Neural progenitor cell (in vitro differentiated cells): ENCODE measurements around the gene ROBO2. TPM values are rescaled to one million over a fixed set of nuclear protein-coding genes. Genes with fewer than 3 reads are reported as not detected.

Experiments used
- DNase-seq: peaks from one replicate; pipeline ENCODE4 v3.0.0-alpha.2; 2016; ENCODE audit warnings: low spot score
- H2AFZ ChIP-seq: fragments of 200-600 bp; sonication (generic); replicated peaks from 2 replicates; pipeline ENCODE4 v1.6.1; 2016; ENCODE audit warnings: antibody characterized with exemption
- H3F3A ChIP-seq: fragments of 200-600 bp; sonication (generic); 2 replicates; pipeline ENCODE4 v1.6.1; 2016; ENCODE audit warnings: antibody characterized with exemption, low read depth
- H3K27ac ChIP-seq: fragments of 200-600 bp; sonication (generic); 2 replicates; pipeline ENCODE4 v1.5.1; 2016; ENCODE audit warnings: mild to moderate bottlenecking
- H3K27me3 ChIP-seq: fragments of 200-600 bp; sonication (generic); 2 replicates; pipeline ENCODE4 v1.6.1; 2016; ENCODE audit warnings: mild to moderate bottlenecking, moderate library complexity
- H3K36me3 ChIP-seq: fragments of 200-600 bp; sonication (generic); 2 replicates; pipeline ENCODE4 v1.5.1; 2016
- H3K4me1 ChIP-seq: fragments of 200-600 bp; sonication (generic); 2 replicates; pipeline ENCODE4 v1.6.1; 2016; ENCODE audit warnings: mixed run types
- H3K4me2 ChIP-seq: fragments of 200-600 bp; sonication (generic); 2 replicates; pipeline ENCODE4 v1.6.1; 2016
- H3K4me3 ChIP-seq: fragments of 200-600 bp; sonication (generic); 2 replicates; pipeline ENCODE4 v1.5.1; 2016
- H3K79me2 ChIP-seq: fragments of 200-600 bp; sonication (generic); 2 replicates; pipeline ENCODE4 v1.6.1; 2016; ENCODE audit warnings: low read depth
- H3K9ac ChIP-seq: fragments of 200-600 bp; sonication (generic); 2 replicates; pipeline ENCODE4 v1.6.1; 2016
- H3K9me3 ChIP-seq: fragments of 200-600 bp; sonication (generic); 2 replicates; pipeline ENCODE4 v1.5.1; 2016; ENCODE audit warnings: low read depth
- H4K20me1 ChIP-seq: fragments of 200-600 bp; sonication (generic); 2 replicates; pipeline ENCODE4 v1.6.1; 2016; ENCODE audit warnings: low read depth
- H3K27ac Mint-ChIP-seq: 3 replicates; pipeline ENCODE4 v1.8.0; 2021; ENCODE audit warnings: mixed read lengths
- H3K27me3 Mint-ChIP-seq: 2 replicates; pipeline ENCODE4 v1.8.0; 2022; ENCODE audit warnings: low read depth, mild to moderate bottlenecking, inconsistent platforms, moderate library complexity, mixed read lengths; ENCODE audit not compliant: insufficient read depth
- H3K36me3 Mint-ChIP-seq: 3 replicates; pipeline ENCODE4 v1.8.0; 2021; ENCODE audit warnings: mixed read lengths
- H3K4me1 Mint-ChIP-seq: 3 replicates; pipeline ENCODE4 v1.8.0; 2021; ENCODE audit warnings: mixed read lengths
- H3K4me3 Mint-ChIP-seq: 3 replicates; pipeline ENCODE4 v1.8.0; 2021; ENCODE audit warnings: mild to moderate bottlenecking, moderate library complexity, mixed read lengths
- H3K9me3 Mint-ChIP-seq: 3 replicates; pipeline ENCODE4 v1.8.0; 2020; ENCODE audit warnings: mixed read lengths
- CTCF ChIP-seq: fragments of 200-600 bp; sonication (generic); IDR thresholded peaks from 2 replicates; pipeline ENCODE4 v1.5.1; 2017; ENCODE audit warnings: antibody characterized with exemption, mild to moderate bottlenecking
- EZH2 ChIP-seq: fragments of 200-600 bp; sonication (generic); IDR thresholded peaks from 2 replicates; pipeline ENCODE4 v1.6.1; 2017; ENCODE audit warnings: antibody characterized with exemption, mild to moderate bottlenecking, moderate library complexity
- EZH2phosphoT487 ChIP-seq: fragments of 200-600 bp; sonication (generic); IDR thresholded peaks from 2 replicates; pipeline ENCODE4 v1.6.1; 2017; ENCODE audit warnings: antibody characterized with exemption
- total RNA-seq: library from RNA; depleted of rRNA; stranded (reverse); fragments of >200 nt; gene quantifications from 2 replicates; pipeline ENCODE4 v1.2.3, GENCODE V29; 2015; ENCODE audit warnings: low replicate concordance

The ROBO2 gene
- total RNA-seq, 1 donor from 2014 or later, result 15.0 TPM

GRCh38 chr3:77267589-77267988, 227.7 kb downstream of the ROBO2 start:
- Histone ChIP-seq H3K27me3 (no peaks in the 10 kb centered on the region), H3K4me1 (no peaks in the 10 kb centered on the region), H2AFZ (no peak overlapping the region), H3K36me3 (no peaks in the 10 kb centered on the region), H3K4me3 (no peak overlapping the region), H4K20me1 (no peaks in the 10 kb centered on the region), H3K9me3 (no peaks in the 10 kb centered on the region), H3K9ac (no peak overlapping the region), H3K4me2 (no peak overlapping the region), H3K27ac (no peak overlapping the region), H3K79me2 (no peaks in the 10 kb centered on the region), H3F3A (no peaks in the 10 kb centered on the region)
- DNase-seq, result no peak
- TF ChIP-seq EZH2phosphoT487 (no peak), CTCF (no peak), EZH2 (no peak)
- Mint-ChIP-seq H3K4me3 (no peak overlapping the region), H3K36me3 (no peaks in the 10 kb centered on the region), H3K4me1 (peaks cover 12% of the 10 kb centered on the region), H3K27ac (no peak overlapping the region), H3K9me3 (peaks cover 2% of the 10 kb centered on the region), H3K27me3 (no peaks in the 10 kb centered on the region)

- Histone ChIP-seq H3K4me3 (no peak overlapping the region), H3K9ac (no peak overlapping the region), H3K9me3 (no peaks in the 10 kb centered on the region), H3K27ac (no peak overlapping the region), H3K27me3 (no peaks in the 10 kb centered on the region), H3K36me3 (no peaks in the 10 kb centered on the region), H3K79me2 (no peaks in the 10 kb centered on the region), H2AFZ (no peak overlapping the region), H3K4me1 (no peaks in the 10 kb centered on the region), H3F3A (no peaks in the 10 kb centered on the region), H4K20me1 (no peaks in the 10 kb centered on the region), H3K4me2 (no peak overlapping the region)
- no peaks in the 10 kb centered on the region for H3K36me3 Mint-ChIP-seq
- H3K27me3 Mint-ChIP-seq, result no peaks in the 10 kb centered on the region
- no peaks in the 10 kb centered on the region for H3K9me3 Mint-ChIP-seq
- no peak overlapping the region for H3K4me3 Mint-ChIP-seq
- H3K4me1 Mint-ChIP-seq, result peaks cover 12% of the 10 kb centered on the region
- no peak overlapping the region for H3K27ac Mint-ChIP-seq
- TF ChIP-seq CTCF (no peak), EZH2phosphoT487 (no peak), EZH2 (no peak)
- DNase-seq, result no peak
Measured at GRCh38 chr3:77271306-77271705, 231.4 kb downstream of the ROBO2 start.

- H3K36me3 Mint-ChIP-seq, result no peaks in the 10 kb centered on the region
Measured at GRCh38 chr3:77271711-77272110, 231.8 kb downstream of the ROBO2 start.

More at GRCh38 chr3:77271711-77272110, 231.8 kb downstream of the ROBO2 start:
- no peaks in the 10 kb centered on the region for H3K27me3 Mint-ChIP-seq
- H3K27ac ChIP-seq, result no peak overlapping the region
- no peak overlapping the region for H3K4me2 ChIP-seq
- H3K79me2 ChIP-seq, result no peaks in the 10 kb centered on the region
- no peaks in the 10 kb centered on the region for H3F3A ChIP-seq
- no peaks in the 10 kb centered on the region for H3K9me3 Mint-ChIP-seq
- H3K36me3 ChIP-seq, result no peaks in the 10 kb centered on the region
- no peak overlapping the region for H3K4me3 ChIP-seq
- no peak overlapping the region for H3K27ac Mint-ChIP-seq
- H3K4me1 Mint-ChIP-seq, result peaks cover 12% of the 10 kb centered on the region
- H3K27me3 ChIP-seq, result no peaks in the 10 kb centered on the region
- no peak overlapping the region for H3K4me3 Mint-ChIP-seq
- TF ChIP-seq EZH2phosphoT487, result no peak
- TF ChIP-seq EZH2, result no peak
- TF ChIP-seq CTCF, result no peak
- DNase-seq, result no peak
- H4K20me1 ChIP-seq, result no peaks in the 10 kb centered on the region
- H3K4me1 ChIP-seq, result no peaks in the 10 kb centered on the region
- no peaks in the 10 kb centered on the region for H3K9me3 ChIP-seq
- no peak overlapping the region for H2AFZ ChIP-seq
- H3K9ac ChIP-seq, result no peak overlapping the region
